Type B pancreatic cell (in vitro differentiated cells): ENCODE measurements around the gene TAF11L13. TPM values are rescaled to one million over a fixed set of nuclear protein-coding genes. Genes with fewer than 3 reads are reported as not detected.

Experiments used
- DNase-seq: peaks from one replicate; pipeline ENCODE4 v3.0.0; 2021; ENCODE audit warnings: mixed read lengths; ENCODE audit not compliant: unreplicated experiment; ENCODE audit errors: extremely low spot score
- H3K27ac Mint-ChIP-seq: 2 replicates; pipeline ENCODE4 v1.8.0; 2021; ENCODE audit warnings: mild to moderate bottlenecking, mixed read lengths
- H3K27me3 Mint-ChIP-seq: 2 replicates; pipeline ENCODE4 v1.8.0; 2021; ENCODE audit warnings: mixed read lengths
- H3K36me3 Mint-ChIP-seq: 2 replicates; pipeline ENCODE4 v1.8.0; 2021; ENCODE audit warnings: mixed read lengths
- H3K4me1 Mint-ChIP-seq: one replicate; pipeline ENCODE4 v1.8.0; 2021; ENCODE audit warnings: mixed read lengths; ENCODE audit not compliant: unreplicated experiment
- H3K4me3 Mint-ChIP-seq: 2 replicates; pipeline ENCODE4 v1.8.0; 2021; ENCODE audit warnings: mild to moderate bottlenecking, mixed read lengths
- H3K9me3 Mint-ChIP-seq: 2 replicates; pipeline ENCODE4 v1.8.0; 2021; ENCODE audit warnings: mixed read lengths
- total RNA-seq: library from RNA; stranded (reverse); gene quantifications from 2 replicates; pipeline ENCODE4 v1.2.1, GENCODE V29; 2021; ENCODE audit warnings: low replicate concordance
- TF ChIP-seq, protein P1 (sequence below): fragments of 200-600 bp; sonication (generic); conservative IDR thresholded peaks from 2 replicates; pipeline ENCODE4 v1.5.0; 2021; ENCODE audit warnings: antibody characterized with exemption, mild to moderate bottlenecking

The TAF11L13 gene
- total RNA-seq, 1 donor from 2014 or later = not detected

DNA sequence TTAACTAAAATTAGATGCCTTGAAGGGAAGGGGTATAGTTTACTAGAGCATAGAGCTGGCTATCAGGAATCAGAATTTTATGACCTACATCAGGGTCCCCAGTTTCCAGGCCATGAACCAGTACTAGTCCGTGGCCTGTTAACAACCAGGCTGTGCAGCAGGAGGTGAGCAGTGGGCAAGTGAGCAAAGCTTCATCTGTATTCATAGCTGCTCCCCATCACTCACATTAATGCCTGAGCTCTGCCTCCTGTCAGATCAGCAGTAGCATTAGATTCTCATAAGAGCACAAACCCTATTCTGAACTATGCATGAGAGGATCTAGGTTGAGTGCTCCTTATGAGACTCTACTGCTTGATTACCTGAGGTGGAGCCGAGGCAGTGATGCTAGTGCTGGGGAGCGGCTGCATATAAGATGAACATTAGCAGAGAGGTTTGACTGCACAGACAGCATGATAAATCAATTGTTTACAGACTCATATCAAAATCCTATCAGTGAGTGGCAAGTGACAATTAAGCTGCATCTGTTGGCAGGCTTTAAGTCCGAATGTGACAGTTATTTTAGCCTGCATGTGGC is 47.0 kb downstream of the TAF11L13 start:
- Mint-ChIP-seq H3K27me3 (no peaks in the 10 kb centered on the region), H3K36me3 (no peaks in the 10 kb centered on the region), H3K4me3 (no peak overlapping the region), H3K9me3 (no peaks in the 10 kb centered on the region), H3K27ac (no peak overlapping the region), H3K4me1 (no peaks in the 10 kb centered on the region)
- TF ChIP-seq, protein P1, sequence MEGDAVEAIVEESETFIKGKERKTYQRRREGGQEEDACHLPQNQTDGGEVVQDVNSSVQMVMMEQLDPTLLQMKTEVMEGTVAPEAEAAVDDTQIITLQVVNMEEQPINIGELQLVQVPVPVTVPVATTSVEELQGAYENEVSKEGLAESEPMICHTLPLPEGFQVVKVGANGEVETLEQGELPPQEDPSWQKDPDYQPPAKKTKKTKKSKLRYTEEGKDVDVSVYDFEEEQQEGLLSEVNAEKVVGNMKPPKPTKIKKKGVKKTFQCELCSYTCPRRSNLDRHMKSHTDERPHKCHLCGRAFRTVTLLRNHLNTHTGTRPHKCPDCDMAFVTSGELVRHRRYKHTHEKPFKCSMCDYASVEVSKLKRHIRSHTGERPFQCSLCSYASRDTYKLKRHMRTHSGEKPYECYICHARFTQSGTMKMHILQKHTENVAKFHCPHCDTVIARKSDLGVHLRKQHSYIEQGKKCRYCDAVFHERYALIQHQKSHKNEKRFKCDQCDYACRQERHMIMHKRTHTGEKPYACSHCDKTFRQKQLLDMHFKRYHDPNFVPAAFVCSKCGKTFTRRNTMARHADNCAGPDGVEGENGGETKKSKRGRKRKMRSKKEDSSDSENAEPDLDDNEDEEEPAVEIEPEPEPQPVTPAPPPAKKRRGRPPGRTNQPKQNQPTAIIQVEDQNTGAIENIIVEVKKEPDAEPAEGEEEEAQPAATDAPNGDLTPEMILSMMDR = no peak
- DNase-seq = no peak

DNA sequence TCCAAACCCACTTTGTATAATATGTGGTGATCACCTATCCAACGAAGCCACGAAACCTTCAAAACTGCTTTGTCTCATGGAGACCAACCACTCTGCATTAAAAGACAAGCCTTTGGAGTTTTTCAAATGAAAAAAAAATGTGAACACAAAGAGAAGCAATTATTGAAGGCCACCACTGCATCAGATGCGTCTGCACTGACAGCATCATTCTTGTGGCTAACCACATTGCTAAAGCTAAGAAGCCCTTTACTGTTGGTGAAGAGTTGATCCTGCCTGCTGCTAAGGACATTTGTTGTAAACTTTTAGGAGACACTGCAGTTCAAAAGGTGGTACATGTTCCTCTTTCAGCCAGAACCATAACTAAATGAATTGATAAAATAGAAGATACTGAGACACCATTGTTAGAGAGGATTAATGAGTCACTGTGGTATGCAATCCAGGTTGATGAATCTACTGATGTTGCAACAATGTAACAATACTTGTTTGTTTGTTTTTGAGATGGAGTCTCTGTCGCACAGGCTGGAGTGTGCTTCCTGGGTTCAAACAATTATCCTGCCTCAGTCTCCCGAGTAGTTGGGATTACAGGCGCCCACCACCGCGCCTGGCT is 47.8 kb downstream of the TAF11L13 start:
- Mint-ChIP-seq H3K27me3 (no peaks in the 10 kb centered on the region), H3K27ac (no peak overlapping the region), H3K4me1 (no peaks in the 10 kb centered on the region), H3K9me3 (no peaks in the 10 kb centered on the region), H3K36me3 (no peaks in the 10 kb centered on the region), H3K4me3 (no peak overlapping the region)
- DNase-seq = no peak
- TF ChIP-seq, protein P1 = no peak

DNA sequence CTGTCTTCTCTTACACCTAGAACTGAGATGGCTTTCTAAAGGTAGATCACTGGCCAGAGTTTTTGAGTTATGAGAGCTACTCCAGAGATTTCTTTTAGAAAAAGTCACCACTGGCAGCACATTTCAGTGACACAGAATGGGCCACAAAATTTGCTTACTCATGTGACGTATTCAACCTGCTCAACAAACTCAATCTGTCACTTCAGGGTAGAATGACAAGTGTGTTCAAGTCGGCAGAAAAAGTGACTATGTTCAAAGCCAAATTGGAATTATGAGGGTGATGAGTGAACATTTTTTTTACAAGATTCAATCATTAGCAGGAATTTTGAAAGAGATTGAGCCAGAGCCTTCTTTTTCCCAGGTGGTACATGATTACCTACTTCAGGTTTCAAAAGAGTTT is 48.8 kb downstream of the TAF11L13 start:
- Mint-ChIP-seq H3K36me3 (no peaks in the 10 kb centered on the region), H3K4me1 (no peaks in the 10 kb centered on the region), H3K9me3 (no peaks in the 10 kb centered on the region), H3K27ac (no peak overlapping the region), H3K27me3 (no peaks in the 10 kb centered on the region), H3K4me3 (no peak overlapping the region)
- no peak for DNase-seq
- TF ChIP-seq, protein P1 = no peak

Other genes starting within 250 kb of the TAF11L13 start
- not detected in 2 replicates for gene TAF11L2, start 133.9 kb upstream of the TAF11L13 start, total RNA-seq
- gene TAF11L3, start 113.7 kb upstream of the TAF11L13 start, total RNA-seq = not detected in 2 replicates
- gene TAF11L4, start 110.3 kb upstream of the TAF11L13 start, total RNA-seq = not detected in 2 replicates
- gene TAF11L5, start 106.9 kb upstream of the TAF11L13 start, total RNA-seq = not detected in 2 replicates
- not detected in 2 replicates for gene TAF11L6, start 103.4 kb upstream of the TAF11L13 start, total RNA-seq
- gene TAF11L7, start 46.3 kb upstream of the TAF11L13 start, total RNA-seq = not detected in 2 replicates
- not detected in 2 replicates for gene TAF11L8, start 41.1 kb upstream of the TAF11L13 start, total RNA-seq
- not detected in 2 replicates for gene TAF11L9, start 37.7 kb upstream of the TAF11L13 start, total RNA-seq
- not detected in 2 replicates for gene TAF11L10, start 34.3 kb upstream of the TAF11L13 start, total RNA-seq
- not detected in 2 replicates for gene TAF11L11, start 27.9 kb upstream of the TAF11L13 start, total RNA-seq
- not detected in 2 replicates for gene TAF11L12, start 21.7 kb upstream of the TAF11L13 start, total RNA-seq
- not detected in 2 replicates for gene TAF11L14, start 2.4 kb downstream of the TAF11L13 start, total RNA-seq